ENCODE data around the gene RAB31.
A peak's percentile ranks its signal among the peaks of the same experiment; 100 is the strongest.

The RAB31 gene

DNA sequence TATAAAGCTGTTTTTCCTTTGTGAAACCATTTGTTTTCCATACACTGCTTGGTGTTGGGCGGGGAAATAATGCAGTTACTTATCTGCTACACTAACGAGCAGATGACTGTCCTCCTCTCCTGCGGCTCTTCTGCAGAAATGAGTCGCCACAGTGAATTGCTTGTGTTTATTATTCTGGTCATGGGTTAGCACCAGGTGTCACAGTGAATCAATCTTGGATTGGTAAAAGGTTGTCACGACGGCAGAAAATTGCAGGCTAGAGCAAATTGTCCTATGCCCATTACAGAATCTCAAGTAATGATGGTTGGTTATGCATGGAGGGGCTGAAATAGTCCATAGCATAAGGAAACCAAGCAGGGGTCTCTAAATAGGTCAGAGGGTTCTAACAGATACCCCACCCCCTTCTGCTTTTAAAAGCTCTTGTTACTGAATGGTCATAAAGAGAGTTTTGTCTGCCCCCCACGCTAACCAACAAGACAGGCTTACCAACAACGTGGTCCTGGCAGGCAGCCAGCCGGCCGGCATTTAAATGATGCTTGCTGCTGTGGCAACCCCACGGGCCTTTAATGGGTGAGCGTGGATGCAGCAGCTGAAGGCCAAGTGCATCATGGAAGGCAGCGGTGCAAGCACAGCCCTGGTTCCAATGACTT lies 29.5 kb downstream of the RAB31 start:
- no peak for DNase-seq (ENCODE audit: low read depth)

- no peak for DNase-seq (ENCODE audit: low read depth)
These were observed 30.3 kb downstream of the RAB31 start for GRCh38 chr18:9738266-9738969.

DNA sequence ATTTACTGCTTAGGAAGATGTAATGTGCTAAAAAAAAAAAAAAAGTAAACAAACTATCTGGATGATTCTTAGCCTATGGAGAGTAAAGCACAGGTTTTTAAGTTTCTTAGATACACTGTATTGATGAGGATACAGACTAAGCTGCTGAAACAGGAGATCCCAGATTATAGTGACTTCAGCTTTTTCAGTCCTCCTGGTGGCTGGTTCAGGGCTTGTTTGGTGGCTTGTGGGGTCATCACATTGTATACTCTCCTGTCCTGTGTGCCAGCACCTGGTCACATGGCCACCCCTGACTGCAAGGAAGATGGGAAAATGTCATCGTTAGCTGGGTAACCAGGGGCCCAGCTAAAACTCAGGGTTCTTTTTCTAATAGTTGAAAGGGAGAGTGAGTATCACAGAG lies 31.4 kb downstream of the RAB31 start:
- DNase-seq (ENCODE audit: low read depth): no peak

- DNase-seq (ENCODE audit: low read depth): no peak
These were observed 32.0 kb downstream of the RAB31 start for GRCh38 chr18:9740071-9740470.

- DNase-seq (ENCODE audit: low read depth): no peak
These were observed 33.3 kb downstream of the RAB31 start for GRCh38 chr18:9741406-9741792.

DNA sequence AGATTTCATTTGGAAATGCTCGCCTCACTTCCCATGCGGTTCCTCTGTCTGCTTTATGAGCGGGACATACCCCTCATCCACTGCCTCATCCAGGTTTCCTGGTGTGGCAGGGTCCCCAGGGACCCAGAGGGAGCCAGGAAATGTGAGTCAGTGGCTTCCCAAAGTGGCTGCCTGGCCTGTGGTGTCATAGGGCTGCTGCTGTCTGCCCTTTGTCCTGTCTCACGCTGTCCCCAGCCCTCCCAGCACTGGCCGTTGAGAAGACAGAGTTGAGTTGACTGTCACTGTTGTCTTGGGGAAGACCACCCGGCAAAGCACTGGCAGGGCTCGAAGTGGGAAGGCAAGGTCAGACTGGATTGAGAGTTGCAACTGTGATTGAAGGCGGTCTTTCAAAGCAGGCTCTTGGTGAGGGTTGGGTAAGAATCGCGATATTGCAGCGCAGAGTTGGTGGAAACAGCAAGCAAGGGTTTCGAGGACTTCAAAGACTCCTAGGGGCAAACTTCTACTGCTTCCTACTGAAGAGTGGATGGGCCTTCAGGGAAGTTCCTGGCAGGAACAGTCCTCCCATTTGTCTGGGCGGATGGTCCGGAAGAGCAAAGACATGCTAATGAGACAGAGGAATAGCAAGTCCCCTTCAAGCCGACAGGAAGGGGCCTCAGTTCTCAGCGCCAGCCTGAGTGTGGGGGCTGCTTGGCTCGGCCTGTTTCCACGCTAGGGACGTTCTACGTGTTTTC lies 33.9 kb downstream of the RAB31 start:
- DNase-seq (ENCODE audit: low read depth): peak; percentile 49

- DNase-seq (ENCODE audit: low read depth): no peak
These were observed 34.5 kb downstream of the RAB31 start for GRCh38 chr18:9742524-9743131.

DNA sequence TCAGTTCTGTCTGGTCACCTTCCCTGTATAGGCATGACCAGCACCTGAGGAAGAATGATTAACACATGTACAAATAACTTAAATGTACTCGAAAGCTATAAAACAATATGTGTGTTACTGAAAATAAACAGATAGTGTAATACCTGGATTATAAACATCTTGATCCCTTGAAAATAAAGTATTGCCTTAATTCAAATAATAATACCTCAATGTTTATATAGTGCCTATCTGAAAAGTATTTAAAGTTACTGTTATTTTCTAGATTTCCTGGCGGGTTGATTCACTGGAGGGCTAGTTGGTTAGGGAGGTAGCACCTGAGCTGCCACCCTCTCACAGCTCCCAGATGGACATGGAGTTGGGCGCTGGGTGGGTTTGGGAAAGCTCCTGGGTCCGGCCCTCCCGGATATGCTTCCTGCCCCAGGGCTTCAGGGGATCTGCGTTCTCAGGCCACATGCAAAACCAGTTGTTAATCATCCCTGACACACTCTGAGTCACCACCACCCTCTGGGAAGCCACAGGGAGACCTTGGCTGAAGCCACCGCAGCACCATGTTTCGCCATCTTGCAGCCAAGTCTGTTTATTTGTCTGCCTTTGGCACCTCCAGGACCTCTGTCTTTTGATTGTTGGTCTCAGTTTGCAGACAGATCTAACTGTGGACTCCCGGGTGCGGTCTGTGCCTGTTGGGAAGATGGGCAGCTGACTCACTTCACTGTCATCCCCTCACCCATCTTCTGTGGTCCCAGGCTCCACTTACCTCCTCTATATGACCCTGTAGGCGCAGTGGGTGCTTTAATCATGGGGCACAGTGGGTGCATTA lies 35.3 kb downstream of the RAB31 start:
- peak; percentile 79 for DNase-seq (ENCODE audit: low read depth)

DNA sequence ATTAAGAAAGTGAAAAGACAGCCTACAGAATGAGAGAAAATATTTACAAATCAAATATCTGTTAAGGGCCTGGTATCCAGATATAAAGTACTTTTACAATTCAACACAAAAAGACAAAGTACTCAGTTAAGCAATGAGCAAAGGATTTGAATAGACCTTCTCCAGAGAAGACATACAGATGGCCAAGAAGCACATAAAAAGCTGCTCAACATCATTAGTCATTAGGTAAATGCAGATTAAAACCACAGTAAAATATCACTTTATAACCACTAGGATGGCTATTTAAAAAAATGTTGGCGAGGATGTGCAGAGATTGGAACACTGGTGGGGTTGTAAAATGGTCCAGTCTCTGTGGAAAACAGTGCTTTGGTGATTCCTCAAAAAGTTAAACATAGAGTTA lies 38.9 kb downstream of the RAB31 start:
- no peak for DNase-seq (ENCODE audit: low read depth)

GRCh38 chr18:9749611-9750010 lies 41.5 kb downstream of the RAB31 start:
- no peak for DNase-seq (ENCODE audit: low read depth)

DNA sequence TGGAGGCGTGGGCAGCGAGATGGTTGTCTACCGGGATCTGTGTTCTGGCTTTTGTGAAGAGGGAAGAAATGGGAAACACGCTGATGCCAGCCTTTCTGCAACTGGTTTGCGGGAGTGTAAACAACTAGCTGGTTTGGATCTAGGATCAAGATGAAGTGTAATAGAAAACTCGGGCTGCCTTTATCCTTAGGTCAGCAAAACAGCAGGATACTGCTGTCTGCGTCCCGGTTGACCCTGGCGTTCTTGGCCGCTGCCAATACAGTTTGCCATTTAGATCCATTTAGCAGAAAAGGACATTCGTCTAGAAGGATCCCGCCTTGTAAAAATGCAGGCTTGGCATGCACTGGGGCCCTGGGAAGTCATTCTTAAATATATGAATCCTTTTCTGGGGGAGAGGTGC lies 42.0 kb downstream of the RAB31 start:
- DNase-seq (ENCODE audit: low read depth): no peak

- no peak for DNase-seq (ENCODE audit: low read depth)
These were observed 42.7 kb downstream of the RAB31 start for GRCh38 chr18:9750606-9751304.

DNA sequence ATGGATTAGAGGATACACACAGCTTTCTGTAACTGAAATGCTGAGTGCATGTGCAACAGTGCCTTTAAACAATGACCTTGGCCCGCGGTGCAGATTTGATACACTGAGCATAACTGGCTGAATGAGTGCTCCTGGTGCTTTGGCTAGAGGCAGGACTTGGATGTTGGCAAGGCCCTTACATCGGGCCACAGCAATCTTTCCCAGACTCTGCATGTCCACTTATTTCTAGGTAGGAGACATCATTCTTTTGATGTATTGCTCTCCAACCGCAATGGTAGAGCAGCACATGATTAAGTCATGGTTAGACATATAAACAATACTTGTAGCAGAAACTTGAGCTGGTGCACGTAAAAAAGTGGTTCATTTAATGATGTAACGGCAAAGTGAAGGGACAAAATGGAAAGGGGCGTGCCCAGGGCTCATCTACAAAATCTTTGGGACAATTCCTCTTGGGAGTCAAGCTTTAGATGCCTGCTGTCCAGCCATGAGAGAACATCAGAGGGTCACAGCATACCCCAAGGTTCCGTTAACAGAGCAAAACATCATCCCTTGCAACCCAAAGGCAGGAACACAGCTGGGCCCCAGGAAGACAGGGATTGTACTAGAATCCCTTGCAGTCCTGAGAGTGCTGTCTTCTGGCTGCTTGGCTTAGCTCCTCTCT lies 43.4 kb downstream of the RAB31 start:
- DNase-seq (ENCODE audit: low read depth): no peak

DNA sequence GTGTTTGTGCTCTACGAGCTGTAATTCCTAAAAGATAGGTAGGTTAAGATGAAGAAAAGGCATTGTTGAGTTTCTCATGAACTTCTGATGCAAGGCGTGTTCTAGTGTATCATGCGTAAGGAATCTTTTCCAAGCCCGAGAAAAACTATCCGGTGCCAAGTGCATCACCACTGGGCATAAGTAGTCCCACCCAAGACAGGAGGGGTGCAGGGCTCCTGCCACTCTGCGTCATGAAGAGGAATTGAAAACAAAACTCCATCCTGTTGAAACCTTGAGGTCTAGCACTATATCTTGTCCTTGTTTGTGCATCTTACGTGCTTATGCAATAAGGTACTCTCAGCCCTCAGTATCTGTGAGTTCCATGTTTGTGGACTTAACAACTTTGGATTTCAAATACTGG lies 45.7 kb downstream of the RAB31 start:
- no peak for DNase-seq (ENCODE audit: low read depth)

DNA sequence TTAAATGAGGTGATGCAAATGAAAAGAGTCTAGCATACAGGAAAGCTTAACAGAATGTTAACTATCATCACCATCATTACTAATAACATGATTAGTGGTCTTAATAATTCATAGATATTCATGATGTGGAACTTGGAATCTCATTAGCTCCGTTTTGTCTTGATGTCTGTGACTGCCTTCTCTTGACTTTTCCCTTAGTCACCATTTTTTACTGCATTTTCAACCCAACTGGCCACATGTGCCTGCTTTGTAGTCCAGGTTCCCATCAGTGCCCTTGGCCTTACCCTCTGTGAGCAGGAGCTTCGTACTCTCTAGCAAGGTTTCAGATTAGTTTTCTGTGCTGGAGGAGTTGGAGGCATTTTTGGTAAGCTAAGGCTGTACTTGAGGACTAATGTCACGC lies 47.0 kb downstream of the RAB31 start:
- DNase-seq (ENCODE audit: low read depth): no peak

- no peak for DNase-seq (ENCODE audit: low read depth)
These were observed 47.5 kb downstream of the RAB31 start for GRCh38 chr18:9755615-9756014.

DNA sequence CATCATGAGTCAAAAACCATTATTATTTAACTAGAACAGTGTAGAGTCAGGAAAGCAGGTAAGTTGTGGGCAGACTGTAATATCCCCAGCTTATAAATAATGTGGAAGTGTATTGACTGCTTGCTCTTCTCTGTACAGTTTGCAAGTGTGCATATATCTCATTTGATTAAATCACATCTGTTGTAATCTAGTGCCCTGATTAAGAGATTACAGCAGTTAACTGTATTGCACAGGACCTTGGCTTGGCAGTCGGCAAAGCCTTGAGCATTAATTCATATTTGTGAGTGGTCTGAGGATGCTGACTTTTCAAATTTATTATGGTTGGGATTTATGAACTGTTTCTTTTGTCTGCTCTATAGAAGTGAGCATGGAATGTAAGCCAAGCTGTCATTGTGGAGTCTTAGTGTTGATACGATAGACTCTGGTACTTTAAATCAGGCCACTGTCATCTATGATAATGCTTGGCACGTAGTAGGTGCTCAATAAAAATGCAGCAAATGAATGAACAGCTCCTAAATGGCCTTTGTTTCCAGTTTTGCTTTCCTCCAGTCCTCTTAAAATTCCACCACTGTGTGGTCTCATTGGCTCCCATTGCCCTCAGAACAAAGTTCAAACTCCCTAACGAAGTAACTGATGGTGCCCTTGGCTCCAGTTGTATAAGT lies 48.3 kb downstream of the RAB31 start:
- DNase-seq (ENCODE audit: low read depth): no peak

- DNase-seq (ENCODE audit: low read depth): no peak
These were observed 48.9 kb downstream of the RAB31 start for GRCh38 chr18:9756933-9757470.

GRCh38 chr18:9757827-9758621 lies 49.9 kb downstream of the RAB31 start:
- DNase-seq (ENCODE audit: low read depth): no peak

Data from GM04503 (cell line).